WTC11 (cell line): ENCODE results near the gene B3GNT8.

Source experiments
- ARID4B ChIP-seq: sonication (generic); formaldehyde crosslinking; IDR thresholded peaks from 2 replicates; pipeline ENCODE4 v1.8.0; 2023; ENCODE audit warnings: missing genetic modification reagents, mild to moderate bottlenecking, borderline replicate concordance
- CTCF ChIP-seq: fragments of 200-600 bp; IDR thresholded peaks from 2 replicates; pipeline ENCODE4 v1.8.0; 2022; ENCODE audit warnings: antibody characterized with exemption
- FOXP1 ChIP-seq: sonication (generic); formaldehyde crosslinking; IDR thresholded peaks from 2 replicates; pipeline ENCODE4 v1.8.0; 2022; ENCODE audit warnings: missing genetic modification reagents, mild to moderate bottlenecking, moderate library complexity, borderline replicate concordance
- HMGA2 ChIP-seq: fragments of 250-450 bp; sonication (Bioruptor Pico); IDR thresholded peaks from 2 replicates; pipeline ENCODE4 v1.4.0; 2021; ENCODE audit warnings: mild to moderate bottlenecking, moderate library complexity
- JUN ChIP-seq: sonication (generic); formaldehyde crosslinking; IDR thresholded peaks from 2 replicates; pipeline ENCODE4 v1.8.0; 2023; ENCODE audit warnings: mild to moderate bottlenecking, missing genetic modification reagents
- NFYB ChIP-seq: sonication (generic); formaldehyde crosslinking; conservative IDR thresholded peaks from 2 replicates; pipeline ENCODE4 v1.8.0; 2022; ENCODE audit warnings: low read depth, missing genetic modification reagents
- SP1 ChIP-seq: sonication (generic); formaldehyde crosslinking; conservative IDR thresholded peaks from 2 replicates; pipeline ENCODE4 v1.8.1; 2022; ENCODE audit warnings: missing genetic modification reagents
- USF2 ChIP-seq: sonication (generic); formaldehyde crosslinking; IDR thresholded peaks from 2 replicates; pipeline ENCODE4 v1.8.1; 2023; ENCODE audit warnings: mild to moderate bottlenecking, missing genetic modification reagents, moderate library complexity
- ZBTB43 ChIP-seq: sonication (generic); formaldehyde crosslinking; IDR thresholded peaks from 2 replicates; pipeline ENCODE4 v1.8.1; 2023; ENCODE audit warnings: mild to moderate bottlenecking, missing genetic modification reagents
- ZNF263 ChIP-seq: sonication (generic); formaldehyde crosslinking; IDR thresholded peaks from 2 replicates; pipeline ENCODE4 v1.8.1; 2022; ENCODE audit warnings: low read depth, mild to moderate bottlenecking, moderate library complexity, missing genetic modification reagents
- ZNF416 ChIP-seq: fragments of 250-450 bp; sonication (Bioruptor Pico); IDR thresholded peaks from 2 replicates; pipeline ENCODE4 v1.9.0; 2021; ENCODE audit warnings: mild to moderate bottlenecking, inconsistent platforms
- ZNF425 ChIP-seq: fragments of 250-450 bp; sonication (Bioruptor Pico); conservative IDR thresholded peaks from 2 replicates; pipeline ENCODE4 v1.9.0; 2021; ENCODE audit warnings: mild to moderate bottlenecking

GRCh38 chr19:41445575-41445974 lies 18.4 kb upstream of the B3GNT8 start:
- TF ChIP-seq CTCF (no peak), JUN (CRISPR knock-in tag) (no peak), ZNF263 (CRISPR knock-in tag) (no peak), NFYB (CRISPR knock-in tag) (no peak), HMGA2 (CRISPR knock-in tag) (no peak), FOXP1 (CRISPR knock-in tag) (no peak), ZNF416 (no peak), SP1 (CRISPR knock-in tag) (no peak), USF2 (CRISPR knock-in tag) (no peak), ZNF425 (CRISPR knock-in tag) (no peak), ARID4B (no peak), ZBTB43 (no peak)
